K562 (cell line): ENCODE data around the gene PPP1R15B. TPM values are rescaled to one million over a fixed set of nuclear protein-coding genes. Genes with fewer than 3 reads are reported as not detected.

Experiments
- ATAC-seq: fragments of 200-7000 bp; cut with Tn5 transposase; 3 replicates; pipeline ENCODE4 v1.9.1; 2020; ENCODE audit warnings: moderate library complexity
- BruUV-seq: library from RNA; stranded (reverse); fragments of 400-500 nt; replicated peaks from 2 replicates; lab custom pipeline; 2021; lab: Mats Ljungman, UMichigan
- CTCF ChIA-PET: fragments of 300-600 bp; formaldehyde crosslinking; extraction: SDS; loops from one replicate; lab custom pipeline; 2021; ENCODE audit warnings: low intra/inter-chr PET ratio; lab: Yijun Ruan, JAX
- POLR2A ChIA-PET: fragments of 300-600, 350-650 bp; sonication (Branson Sonifier 250); formaldehyde crosslinking; extraction: SDS; loops from one replicate; lab custom pipeline; 2021; ENCODE audit warnings: antibody characterized with exemption, inconsistent platforms; lab: Yijun Ruan, JAX
- DNase-seq, 4 experiments: peaks; one replicate each; pipeline versions ENCODE4 v3.0.0 to v3.0.0-alpha.2; 2011 to 2018; ENCODE audit warnings: low spot score in 3 of 4, mixed read lengths in 3 of 4; ENCODE audit errors: extremely low read depth in 1 of 4
- FAIRE-seq: peaks from 2 replicates; lab custom pipeline; 2011; peaks lifted over from hg19 to GRCh38; lab: Jason Lieb, UNC
- H2AFZ ChIP-seq: 2 replicates; pipeline ENCODE4 v1.6.0; 2011; ENCODE audit warnings: low read depth, low read length, control low read depth, inconsistent platforms
- H3K27ac ChIP-seq: fragments of 200-600 bp; 3 replicates; pipeline ENCODE4 v1.8.0; 2011; ENCODE audit warnings: low read depth, mild to moderate bottlenecking, control low read depth, inconsistent platforms, low read length, moderate library complexity, mixed read lengths; ENCODE audit errors: extremely low read depth
- H3K27me3 ChIP-seq, 2 experiments: fragments of 300-600 bp in 1 of 2; 2 replicates in 1 of 2; 3 replicates in 1 of 2; pipeline versions ENCODE4 v1.6.0 to v1.8.0; 2011; ENCODE audit warnings: inconsistent platforms in 2 of 2, low read length in 2 of 2, mild to moderate bottlenecking in 1 of 2, mixed read lengths in 1 of 2, moderate library complexity in 1 of 2; ENCODE audit not compliant: control insufficient read depth in 2 of 2, insufficient read depth in 2 of 2
- H3K36me3 ChIP-seq: fragments of 300-600 bp; 3 replicates; pipeline ENCODE4 v1.8.0; 2011; ENCODE audit warnings: mild to moderate bottlenecking, low read length, inconsistent platforms; ENCODE audit not compliant: control insufficient read depth, insufficient read depth
- H3K4me1 ChIP-seq, 2 experiments: fragments of 200-600 bp in 1 of 2; replicated peaks in 1 of 2; 2 replicates in 1 of 2; 3 replicates in 1 of 2; pipeline versions ENCODE4 v1.5.1 to v1.8.0; 2011; ENCODE audit warnings: inconsistent platforms in 2 of 2, low read length in 2 of 2, mild to moderate bottlenecking in 1 of 2, mixed read lengths in 1 of 2, moderate library complexity in 1 of 2; ENCODE audit not compliant: control insufficient read depth in 2 of 2, insufficient read depth in 2 of 2
- H3K4me2 ChIP-seq: 2 replicates; pipeline ENCODE4 v1.6.1; 2011; ENCODE audit warnings: low read length, control low read depth, inconsistent platforms, mixed read lengths; ENCODE audit not compliant: insufficient read depth
- H3K4me3 ChIP-seq: fragments of 200-600 bp; sonication (generic), shearing (Covaris generic); 2 replicates; pipeline ENCODE4 v1.5.1; 2016; ENCODE audit warnings: control low read depth, inconsistent platforms
- H3K79me2 ChIP-seq: fragments of 200-600 bp; 3 replicates; pipeline ENCODE4 v1.8.0; 2011; ENCODE audit warnings: low read length, inconsistent platforms; ENCODE audit not compliant: control insufficient read depth, insufficient read depth
- H3K9ac ChIP-seq, 2 experiments: 2 replicates each; pipeline versions ENCODE4 v1.6.0 to v1.6.1; 2011; ENCODE audit warnings: low read depth in 2 of 2, low read length in 2 of 2, control low read depth in 1 of 2, inconsistent platforms in 1 of 2, mild to moderate bottlenecking in 1 of 2, mixed read lengths in 1 of 2; ENCODE audit not compliant: insufficient read depth in 1 of 2
- H3K9me1 ChIP-seq: one replicate; pipeline ENCODE4 v1.6.0; 2011; ENCODE audit warnings: inconsistent platforms, mild to moderate bottlenecking, low read length, moderate library complexity; ENCODE audit not compliant: control insufficient read depth, insufficient read depth
- H3K9me3 ChIP-seq: replicated peaks from 2 replicates; pipeline ENCODE4 v1.5.1; 2011; ENCODE audit warnings: low read depth, low read length, inconsistent platforms; ENCODE audit not compliant: control insufficient read depth, insufficient read depth
- H4K20me1 ChIP-seq: replicated peaks from 2 replicates; pipeline ENCODE4 v1.6.1; 2011; ENCODE audit warnings: low read length, inconsistent platforms, mixed read lengths; ENCODE audit not compliant: control insufficient read depth, insufficient read depth
- NRF1 ChIP-seq, 2 experiments: fragments of 450-650 bp; IDR thresholded peaks in 1 of 2; conservative IDR thresholded peaks in 1 of 2; 2 replicates each; pipeline ENCODE4 v1.6.1; 2014; ENCODE audit warnings: mild to moderate bottlenecking in 2 of 2
- PHF21A ChIP-seq: fragments of 450-650 bp; IDR thresholded peaks from 2 replicates; pipeline ENCODE4 v1.6.1; 2017; ENCODE audit warnings: low read depth, borderline replicate concordance
- WGBS: fragments of 100-300 bp; shearing (Covaris generic); methylation state at CpG from one replicate; pipeline ENCODE4 v1.1.6; 2016; ENCODE audit warnings: low coverage, mixed read lengths; ENCODE audit not compliant: insufficient coverage; ENCODE audit errors: missing lambda C conversion rate; 5-methylcytosine and 5-hydroxymethylcytosine counted together
- in situ Hi-C: fragments of 300-500 bp; cut with MboI; formaldehyde crosslinking; loops from 4 replicates; pipeline ENCODE4 v1.15.0; 2018; ENCODE audit warnings: inconsistent platforms, mixed read lengths
- intact Hi-C: fragments of 100-400 bp; cut with micrococcal nuclease; formaldehyde crosslinking; loops from 2 replicates; pipeline ENCODE4 v1.14.2; 2022
- polyA plus RNA-seq, 8 experiments: library from polyadenylated mRNA; depleted of rRNA in 4 of 8; stranded (reverse) in 5 of 8; unstranded in 3 of 8; fragments of >200 nt; fragmentation: Nextera tagmentation in 2 of 8; fragmentation: Illumina TruSeq in 1 of 8; extraction: Ambion mirVana in 2 of 8; extraction: Trizol in 1 of 8; gene quantifications; 2 replicates each; pipeline versions ENCODE4 v1.2.1 to v1.2.3, GENCODE V29; 2011 to 2014; ENCODE audit warnings: inconsistent platforms in 1 of 8, missing spikeins in 1 of 8
- total RNA-seq, 7 experiments: library from RNA; depleted of rRNA in 6 of 7; stranded (reverse); fragments of >200 nt in 6 of 7; fragmentation: Illumina TruSeq in 2 of 7; extraction: Trizol in 2 of 7; gene quantifications; 2 replicates each; pipeline versions ENCODE4 v1.2.1 to v1.2.3, GENCODE V29; 2011 to 2021; ENCODE audit warnings: low replicate concordance in 1 of 7
- TF ChIP-seq, protein P1 (sequence below): sonication (generic); formaldehyde crosslinking; IDR thresholded peaks from 2 replicates; pipeline ENCODE4 v1.8.0; 2022; ENCODE audit warnings: missing genetic modification reagents, mild to moderate bottlenecking, moderate library complexity, borderline replicate concordance

The PPP1R15B gene
- total and polyA plus RNA-seq, 9 of the 15 experiments (the other 6 are each of a cell fraction or from before 2014, with no cell fraction given), result 17.0 to 48.1 (median 30.8) TPM

DNA sequence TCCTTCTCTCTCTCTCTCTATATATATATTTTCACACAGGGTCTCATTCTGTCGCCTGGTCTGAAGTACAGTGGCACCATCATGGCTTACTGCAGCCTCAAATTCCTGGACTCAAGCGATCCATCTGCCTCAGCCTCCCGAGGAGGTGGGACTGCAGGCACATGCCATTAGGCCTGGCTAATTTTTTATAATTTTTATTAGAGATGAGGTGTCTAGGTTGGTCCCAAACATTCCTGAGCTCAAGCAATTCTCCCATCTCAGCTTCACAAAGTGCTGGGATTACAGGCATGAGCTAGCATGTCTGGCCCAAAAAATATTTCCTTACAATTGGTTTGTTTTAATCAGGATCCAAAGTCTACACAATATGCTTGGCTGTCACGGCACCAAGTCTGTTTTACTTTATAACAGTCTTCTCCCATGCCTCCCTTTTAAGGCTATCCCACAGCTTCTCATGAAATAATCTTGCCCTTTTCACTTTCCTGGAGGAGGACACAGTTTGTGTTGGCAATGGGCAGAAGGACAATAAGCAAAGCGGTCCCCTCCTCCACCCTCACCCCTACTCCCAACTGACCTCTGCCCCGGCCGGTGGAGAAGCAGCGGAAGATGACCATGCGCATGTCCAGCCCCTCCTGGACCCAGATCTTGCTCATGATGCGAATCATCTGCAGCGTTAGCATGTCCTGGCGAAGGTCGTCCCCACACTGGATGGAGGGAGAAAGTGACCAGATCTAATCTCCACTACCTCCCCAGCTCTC, 28.2 kb upstream of the PPP1R15B start:
- Histone ChIP-seq H3K4me2 (no peak overlapping the region), H3K27me3 (peaks cover 34 to 53% of the 10 kb centered on the region in 2 experiments), H2AFZ (no peak overlapping the region), H4K20me1 (no peaks in the 10 kb centered on the region), H3K4me1 (no peaks in the 10 kb centered on the region; a peak in 1 of 5 replicates), H3K79me2 (no peaks in the 10 kb centered on the region), H3K9me1 (no peaks in the 10 kb centered on the region), H3K27ac (no peak overlapping the region), H3K9me3 (no peaks in the 10 kb centered on the region), H3K4me3 (no peak overlapping the region), H3K36me3 (no peaks in the 10 kb centered on the region; the same call in 2 of the 3 replicates), H3K9ac (0 out of 4 replicates have a peak overlapping the region, but pooled peaks of 1 of the 2 experiments have one; percentile 36)
- ATAC-seq, result no peak
- in situ Hi-C loops, result loop anchor here (10.0 kb wide), 1 partner anchor 365 kb away; no protein-coding TSS in a partner anchor
- no peak for DNase-seq
- FAIRE-seq, result no peak
- no TSS peak for BruUV-seq
- TF ChIP-seq, protein P1, sequence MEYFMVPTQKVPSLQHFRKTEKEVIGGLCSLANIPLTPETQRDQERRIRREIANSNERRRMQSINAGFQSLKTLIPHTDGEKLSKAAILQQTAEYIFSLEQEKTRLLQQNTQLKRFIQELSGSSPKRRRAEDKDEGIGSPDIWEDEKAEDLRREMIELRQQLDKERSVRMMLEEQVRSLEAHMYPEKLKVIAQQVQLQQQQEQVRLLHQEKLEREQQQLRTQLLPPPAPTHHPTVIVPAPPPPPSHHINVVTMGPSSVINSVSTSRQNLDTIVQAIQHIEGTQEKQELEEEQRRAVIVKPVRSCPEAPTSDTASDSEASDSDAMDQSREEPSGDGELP, result no peak
- no peak for TF ChIP-seq PHF21A
- TF ChIP-seq NRF1 (conservative IDR thresholded peaks at IDR 0.05 in 1 of 2, IDR thresholded peaks at IDR 0.05 in 1 of 2), result peak; percentile 46 to 59; a peak in 3 of 4 replicates
- ChIA-PET POLR2A (interaction anchor here (0.6 to 2.1 kb wide), 6 partner anchors 10 to 140 kb away, joined by 3 to 5 read pairs (median 3); no protein-coding TSS in a partner anchor), CTCF (no interaction called here)
- WGBS, result 17% methylated on average over 12 of the region's 13 CpGs
- intact Hi-C loops, result no loop called here
